Panc1 (cell line): ENCODE measurements around the gene ETFRF1. TPM values are rescaled to one million over a fixed set of nuclear protein-coding genes. Genes with fewer than 3 reads are reported as not detected.

Experiments
- ATAC-seq: fragments of 200-7000 bp; cut with Tn5 transposase; 2 replicates; pipeline ENCODE4 v1.9.1; 2020; ENCODE audit warnings: mild to moderate bottlenecking, moderate library complexity
- BruUV-seq: library from RNA; stranded (reverse); fragments of 400-500 nt; replicated peaks from 2 replicates; lab custom pipeline; 2021; lab: Mats Ljungman, UMichigan
- CTCF ChIA-PET: fragments of 300-600 bp; sonication (Branson Sonifier 250); formaldehyde crosslinking; loops from one replicate; lab custom pipeline; 2022; ENCODE audit warnings: antibody characterized with exemption; lab: Charles Lee
- POLR2A ChIA-PET: fragments of 300-600 bp; sonication (Branson Sonifier 250); formaldehyde crosslinking; loops from one replicate; lab custom pipeline; 2022; ENCODE audit warnings: antibody characterized with exemption; lab: Charles Lee
- DNase-seq: peaks from one replicate; pipeline ENCODE4 v3.0.0-alpha.2; 2010; ENCODE audit warnings: low read depth, low spot score
- H3K27ac ChIP-seq: 2 replicates; pipeline ENCODE4 v1.5.1; 2011; ENCODE audit warnings: mild to moderate bottlenecking, low read length, inconsistent platforms
- H3K27me3 ChIP-seq: fragments of 200-500 bp; sonication (Bioruptor generic); 2 replicates; pipeline ENCODE4 v1.6.0; 2014; ENCODE audit warnings: low read length, inconsistent platforms; ENCODE audit not compliant: control insufficient read depth, insufficient read depth
- H3K36me3 ChIP-seq: fragments of 200-500 bp; sonication (Bioruptor generic); 2 replicates; pipeline ENCODE4 v1.5.1; 2014; ENCODE audit warnings: inconsistent platforms, mild to moderate bottlenecking, low read length, moderate library complexity; ENCODE audit not compliant: control insufficient read depth, insufficient read depth
- H3K4me1 ChIP-seq: 2 replicates; pipeline ENCODE4 v1.5.1; 2011; ENCODE audit warnings: inconsistent platforms, mild to moderate bottlenecking, low read length, moderate library complexity; ENCODE audit not compliant: control insufficient read depth, insufficient read depth
- H3K4me3 ChIP-seq, 2 experiments: 2 replicates each; pipeline ENCODE4 v1.5.1; 2011 to 2012; ENCODE audit warnings: low read depth in 2 of 2, low read length in 2 of 2, mild to moderate bottlenecking in 2 of 2, inconsistent platforms in 1 of 2, moderate library complexity in 1 of 2
- H3K9me3 ChIP-seq: fragments of 200-500 bp; sonication (Bioruptor generic); 2 replicates; pipeline ENCODE4 v1.5.1; 2014; ENCODE audit warnings: low read depth, mild to moderate bottlenecking, inconsistent platforms, low read length, moderate library complexity; ENCODE audit not compliant: control insufficient read depth, insufficient read depth
- POLR2AphosphoS5 ChIP-seq: IDR thresholded peaks from 2 replicates; pipeline ENCODE4 v1.6.1; 2012; ENCODE audit warnings: mild to moderate bottlenecking, low read depth, low read length, moderate library complexity
- SIN3A ChIP-seq: IDR thresholded peaks from 2 replicates; pipeline ENCODE4 v1.6.1; 2012; ENCODE audit warnings: low read depth, mild to moderate bottlenecking, low read length, moderate library complexity, borderline replicate concordance; ENCODE audit not compliant: insufficient read depth
- TCF7L2 ChIP-seq: IDR thresholded peaks from 2 replicates; pipeline ENCODE4 v1.6.1; 2011; ENCODE audit warnings: mild to moderate bottlenecking, low read depth, low read length, inconsistent platforms
- in situ Hi-C: cut with HindIII; loops from 2 replicates; pipeline ENCODE4 v1.10.0; 2016; ENCODE audit warnings: low sequenced_read_pairs, low pct_unique_long_range_greater_than_20kb
- intact Hi-C: fragments of 100-400 bp; cut with micrococcal nuclease; formaldehyde crosslinking; loops from one replicate; pipeline ENCODE4 v1.10.0; 2022; ENCODE audit not compliant: unreplicated experiment
- total RNA-seq: library from RNA; stranded (reverse); gene quantifications from one replicate; pipeline ENCODE4 v1.2.1, GENCODE V29; 2021; ENCODE audit not compliant: unreplicated experiment
- TF ChIP-seq, protein P1 (sequence below): fragments of 450-650 bp; IDR thresholded peaks from 2 replicates; pipeline ENCODE4 v1.5.1; 2017; ENCODE audit warnings: mild to moderate bottlenecking
- TF ChIP-seq, protein P2 (sequence below), 2 experiments: IDR thresholded peaks; 2 replicates each; pipeline ENCODE4 v1.6.1; 2011 to 2012; ENCODE audit warnings: low read depth in 2 of 2, control low read depth in 1 of 2, low read length in 1 of 2, mild to moderate bottlenecking in 1 of 2, moderate library complexity in 1 of 2; ENCODE audit not compliant: insufficient read depth in 1 of 2

The ETFRF1 gene
- total RNA-seq, 1 experiment from 2014 or later, result 12.6 TPM

DNA sequence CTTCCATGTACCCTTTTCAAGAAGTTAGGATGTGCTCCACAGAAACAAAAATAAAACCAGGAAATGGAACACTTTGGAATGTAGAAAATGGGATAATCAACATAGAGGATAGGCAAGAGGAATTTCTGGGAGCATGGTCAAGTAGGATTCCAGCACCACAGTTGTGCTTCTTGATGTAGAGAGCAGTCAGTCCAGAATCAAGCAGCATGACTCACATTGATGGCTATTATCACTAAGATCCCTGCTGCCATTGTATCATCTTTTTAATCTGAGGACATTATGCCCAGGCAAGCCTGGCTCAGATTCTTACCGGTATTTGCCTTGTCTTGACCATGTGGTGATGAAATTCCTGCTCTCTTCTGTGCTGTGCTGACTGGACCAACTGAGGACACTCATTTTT is 5.7 kb downstream of the ETFRF1 start:
- TF ChIP-seq TCF7L2 (no peak), SIN3A (no peak), POLR2AphosphoS5 (no peak)
- TF ChIP-seq, protein P1, sequence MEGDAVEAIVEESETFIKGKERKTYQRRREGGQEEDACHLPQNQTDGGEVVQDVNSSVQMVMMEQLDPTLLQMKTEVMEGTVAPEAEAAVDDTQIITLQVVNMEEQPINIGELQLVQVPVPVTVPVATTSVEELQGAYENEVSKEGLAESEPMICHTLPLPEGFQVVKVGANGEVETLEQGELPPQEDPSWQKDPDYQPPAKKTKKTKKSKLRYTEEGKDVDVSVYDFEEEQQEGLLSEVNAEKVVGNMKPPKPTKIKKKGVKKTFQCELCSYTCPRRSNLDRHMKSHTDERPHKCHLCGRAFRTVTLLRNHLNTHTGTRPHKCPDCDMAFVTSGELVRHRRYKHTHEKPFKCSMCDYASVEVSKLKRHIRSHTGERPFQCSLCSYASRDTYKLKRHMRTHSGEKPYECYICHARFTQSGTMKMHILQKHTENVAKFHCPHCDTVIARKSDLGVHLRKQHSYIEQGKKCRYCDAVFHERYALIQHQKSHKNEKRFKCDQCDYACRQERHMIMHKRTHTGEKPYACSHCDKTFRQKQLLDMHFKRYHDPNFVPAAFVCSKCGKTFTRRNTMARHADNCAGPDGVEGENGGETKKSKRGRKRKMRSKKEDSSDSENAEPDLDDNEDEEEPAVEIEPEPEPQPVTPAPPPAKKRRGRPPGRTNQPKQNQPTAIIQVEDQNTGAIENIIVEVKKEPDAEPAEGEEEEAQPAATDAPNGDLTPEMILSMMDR, result no peak
- TF ChIP-seq, protein P2, sequence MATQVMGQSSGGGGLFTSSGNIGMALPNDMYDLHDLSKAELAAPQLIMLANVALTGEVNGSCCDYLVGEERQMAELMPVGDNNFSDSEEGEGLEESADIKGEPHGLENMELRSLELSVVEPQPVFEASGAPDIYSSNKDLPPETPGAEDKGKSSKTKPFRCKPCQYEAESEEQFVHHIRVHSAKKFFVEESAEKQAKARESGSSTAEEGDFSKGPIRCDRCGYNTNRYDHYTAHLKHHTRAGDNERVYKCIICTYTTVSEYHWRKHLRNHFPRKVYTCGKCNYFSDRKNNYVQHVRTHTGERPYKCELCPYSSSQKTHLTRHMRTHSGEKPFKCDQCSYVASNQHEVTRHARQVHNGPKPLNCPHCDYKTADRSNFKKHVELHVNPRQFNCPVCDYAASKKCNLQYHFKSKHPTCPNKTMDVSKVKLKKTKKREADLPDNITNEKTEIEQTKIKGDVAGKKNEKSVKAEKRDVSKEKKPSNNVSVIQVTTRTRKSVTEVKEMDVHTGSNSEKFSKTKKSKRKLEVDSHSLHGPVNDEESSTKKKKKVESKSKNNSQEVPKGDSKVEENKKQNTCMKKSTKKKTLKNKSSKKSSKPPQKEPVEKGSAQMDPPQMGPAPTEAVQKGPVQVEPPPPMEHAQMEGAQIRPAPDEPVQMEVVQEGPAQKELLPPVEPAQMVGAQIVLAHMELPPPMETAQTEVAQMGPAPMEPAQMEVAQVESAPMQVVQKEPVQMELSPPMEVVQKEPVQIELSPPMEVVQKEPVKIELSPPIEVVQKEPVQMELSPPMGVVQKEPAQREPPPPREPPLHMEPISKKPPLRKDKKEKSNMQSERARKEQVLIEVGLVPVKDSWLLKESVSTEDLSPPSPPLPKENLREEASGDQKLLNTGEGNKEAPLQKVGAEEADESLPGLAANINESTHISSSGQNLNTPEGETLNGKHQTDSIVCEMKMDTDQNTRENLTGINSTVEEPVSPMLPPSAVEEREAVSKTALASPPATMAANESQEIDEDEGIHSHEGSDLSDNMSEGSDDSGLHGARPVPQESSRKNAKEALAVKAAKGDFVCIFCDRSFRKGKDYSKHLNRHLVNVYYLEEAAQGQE (IDR thresholded peaks at IDR 0.05; ENCODE audit: insufficient read depth in 1 of 2, low read depth in 2 of 2, low read length in 1 of 2), result no peak
- BruUV-seq, result no TSS peak
- ATAC-seq (no peak; the same call in 1 of the 2 replicates), DNase-seq (no peak)
- Histone ChIP-seq H3K9me3 (no peaks in the 10 kb centered on the region), H3K4me1 (peaks cover 9% of the 10 kb centered on the region), H3K27me3 (no peaks in the 10 kb centered on the region), H3K4me3 (no peak overlapping the region), H3K27ac (no peak overlapping the region), H3K36me3 (peaks cover under 1% of the 10 kb centered on the region; the same call in 1 of the 2 replicates)
- intact Hi-C loops (no loop called here), in situ Hi-C loops (no loop called here)
- POLR2A ChIA-PET, result no interaction called here
- CTCF ChIA-PET, result no interaction called here

DNA sequence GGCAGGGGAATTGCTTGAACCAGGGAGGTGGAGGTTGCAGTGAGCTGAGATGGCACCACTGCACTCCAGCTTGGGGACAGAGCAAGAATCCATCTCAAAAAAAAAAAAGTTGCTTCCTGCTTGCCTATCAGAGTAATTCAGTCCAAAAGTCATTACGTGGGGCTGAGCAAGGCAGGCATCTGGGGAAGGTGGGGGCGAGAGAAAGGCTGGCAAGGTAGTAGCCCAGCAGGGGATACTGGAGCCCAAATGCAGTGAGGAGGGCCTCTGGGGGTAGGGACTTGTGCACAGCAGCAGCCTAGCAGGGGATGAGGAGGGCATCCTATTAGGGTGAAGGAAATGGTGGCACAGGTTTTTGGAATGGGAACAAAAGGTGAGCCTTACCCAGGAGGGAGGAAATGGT is 7.1 kb downstream of the ETFRF1 start:
- Histone ChIP-seq H3K4me1 (no peaks in the 10 kb centered on the region), H3K9me3 (no peaks in the 10 kb centered on the region), H3K4me3 (no peak overlapping the region), H3K27me3 (no peaks in the 10 kb centered on the region), H3K36me3 (peaks cover 3% of the 10 kb centered on the region; the same call in 1 of the 2 replicates), H3K27ac (no peak overlapping the region)
- ChIA-PET POLR2A (no interaction called here), CTCF (no interaction called here)
- ATAC-seq (peak; percentile 35; the same call in 1 of the 2 replicates), DNase-seq (no peak)
- intact Hi-C loops (no loop called here), in situ Hi-C loops (no loop called here)
- BruUV-seq, result no TSS peak
- no peak for TF ChIP-seq POLR2AphosphoS5
- TF ChIP-seq, protein P1, result no peak
- TF ChIP-seq, protein P2 (IDR thresholded peaks at IDR 0.05; ENCODE audit: insufficient read depth in 1 of 2, low read depth in 2 of 2, low read length in 1 of 2), result no peak
- TF ChIP-seq TCF7L2, result no peak
- no peak for TF ChIP-seq SIN3A
